Heart left ventricle (tissue), 13 donors: Measurements from ENCODE around the gene RPS15.

Experiments
- CTCF ChIP-seq, 12 donors: fragments of 200-600 bp; sonication (generic) in 4 of 12; IDR thresholded peaks; one replicate each; pipeline versions ENCODE4 v1.5.0 to v1.8.0; 2018 to 2022; ENCODE audit warnings: antibody characterized with exemption in 12 of 12, mild to moderate bottlenecking in 5 of 12
- POLR2A ChIP-seq, 2 donors: fragments of 450-650 bp; IDR thresholded peaks; one replicate each; pipeline ENCODE4 v1.6.1; 2017; ENCODE audit warnings: antibody characterized with exemption in 2 of 2, mild to moderate bottlenecking in 2 of 2, moderate library complexity in 2 of 2
- donor health status: ischemic (EF 13 %, LVEDD 7.1; RV severe dilation, severe dysfunction).
- donor health status: DM: no; HTN: yes; CAD: no.
- donor health status: DM: no; HTN: no; CAD: no.
- donor health status: ischemic (EF 25% LVEDD 6.9; RV normal size, moderate dysfunction).
- donor health status: ischemic (EF 25% LVEDD 5.7; RV mildly dilated, moderate dysfunction).
- donor health status: ischemic (EF 35%, LVEDD 5.7; RV mildly dilated, moderate dysfunction).
- donor health status: nonischemic (EF 11% LVEDD 7.7; RV severe dilation, severe dysfunction).
- donor health status: DM: yes; HTN: yes; CAD: no.
- donor health status: PGD.
- donor health status: ischemic (EF 29% LVEDD 5.4; RV normal size, mild dysfunction).
- donor health status: nonischemic (EF 23%, LVEDD 6.1; RV moderate dilation, normal function).

GRCh38 chr19:1421958-1422305 lies 16.3 kb upstream of the RPS15 start:
- no peak for TF ChIP-seq CTCF (IDR thresholded peaks at IDR 0.05)
- no peak for TF ChIP-seq POLR2A (IDR thresholded peaks at IDR 0.05)
